ENCODE measurements around the gene UBAC1. TPM values are rescaled to one million over a fixed set of nuclear protein-coding genes. Genes with fewer than 3 reads are reported as not detected.

Gene UBAC1
- total RNA-seq, 1 donor from 2014 or later: 39.8 TPM

- intact Hi-C loops (cut with micrococcal nuclease): no loop called here
These were observed 33.5 kb upstream of the UBAC1 start for GRCh38 chr9:135994501-135995192.

- intact Hi-C loops (cut with micrococcal nuclease): no loop called here
These were observed 32.8 kb upstream of the UBAC1 start for GRCh38 chr9:135993765-135994500.

- intact Hi-C loops (cut with micrococcal nuclease): no loop called here
These were observed 32.2 kb upstream of the UBAC1 start for GRCh38 chr9:135993409-135993742.

- intact Hi-C loops (cut with micrococcal nuclease): no loop called here
These were observed 31.6 kb upstream of the UBAC1 start for GRCh38 chr9:135992486-135993408.

- intact Hi-C loops (cut with micrococcal nuclease): no loop called here
These were observed 30.6 kb upstream of the UBAC1 start for GRCh38 chr9:135991771-135992170.

- intact Hi-C loops (cut with micrococcal nuclease): no loop called here
These were observed 29.6 kb upstream of the UBAC1 start for GRCh38 chr9:135990468-135991429.

GRCh38 chr9:135989722-135990467 lies 28.7 kb upstream of the UBAC1 start:
- intact Hi-C loops (cut with micrococcal nuclease): no loop called here

- intact Hi-C loops (cut with micrococcal nuclease): no loop called here
These were observed 28.0 kb upstream of the UBAC1 start for GRCh38 chr9:135989157-135989556.

GRCh38 chr9:135988493-135988892 lies 27.3 kb upstream of the UBAC1 start:
- intact Hi-C loops (cut with micrococcal nuclease): no loop called here

- intact Hi-C loops (cut with micrococcal nuclease): no loop called here
These were observed 26.7 kb upstream of the UBAC1 start for GRCh38 chr9:135987838-135988404.

- intact Hi-C loops (cut with micrococcal nuclease): no loop called here
These were observed 25.4 kb upstream of the UBAC1 start for GRCh38 chr9:135986605-135987004.

- intact Hi-C loops (cut with micrococcal nuclease): no loop called here
These were observed 24.7 kb upstream of the UBAC1 start for GRCh38 chr9:135985889-135986288.

- intact Hi-C loops (cut with micrococcal nuclease): no loop called here
These were observed 24.2 kb upstream of the UBAC1 start for GRCh38 chr9:135985459-135985774.

- intact Hi-C loops (cut with micrococcal nuclease): no loop called here
These were observed 23.0 kb upstream of the UBAC1 start for GRCh38 chr9:135984072-135984710.

GRCh38 chr9:135983208-135984071 lies 22.3 kb upstream of the UBAC1 start:
- intact Hi-C loops (cut with micrococcal nuclease): no loop called here

- intact Hi-C loops (cut with micrococcal nuclease): no loop called here
These were observed 21.5 kb upstream of the UBAC1 start for GRCh38 chr9:135982499-135983207.

GRCh38 chr9:135980926-135981630 lies 19.9 kb upstream of the UBAC1 start:
- intact Hi-C loops (cut with micrococcal nuclease): no loop called here
